Liver (tissue), 3 donors: ENCODE results near the gene ZC3H12D.

ENCODE experiments used
- CTCF ChIP-seq: fragments of 150-350 bp; IDR thresholded peaks from 2 replicates; pipeline ENCODE4 v1.5.1; 2017; ENCODE audit warnings: improper control_type of control experiment, low read depth, low read length; ENCODE audit not compliant: missing input control
- FOXA2 ChIP-seq: IDR thresholded peaks from 2 replicates; pipeline ENCODE4 v1.6.1; 2016; ENCODE audit warnings: antibody characterized with exemption
- GABPA ChIP-seq, 2 donors: IDR thresholded peaks in 1 of 2; conservative IDR thresholded peaks in 1 of 2; 2 replicates each; pipeline ENCODE4 v1.6.1; 2016; ENCODE audit warnings: antibody characterized with exemption in 2 of 2, mild to moderate bottlenecking in 1 of 2, moderate library complexity in 1 of 2
- HNF4G ChIP-seq: IDR thresholded peaks from 2 replicates; pipeline ENCODE4 v1.6.1; 2016; ENCODE audit warnings: antibody characterized with exemption
- RAD21 ChIP-seq, 2 donors: IDR thresholded peaks; 2 replicates each; pipeline ENCODE4 v1.6.1; 2016; ENCODE audit warnings: antibody characterized with exemption in 2 of 2, mild to moderate bottlenecking in 2 of 2
- REST ChIP-seq: IDR thresholded peaks from 2 replicates; pipeline ENCODE4 v1.6.1; 2016; ENCODE audit warnings: antibody characterized with exemption, mild to moderate bottlenecking
- SP1 ChIP-seq: IDR thresholded peaks from 2 replicates; pipeline ENCODE4 v1.6.1; 2018; ENCODE audit warnings: antibody characterized with exemption, mild to moderate bottlenecking
- TAF1 ChIP-seq: conservative IDR thresholded peaks from 2 replicates; pipeline ENCODE4 v1.6.1; 2016; ENCODE audit warnings: antibody characterized with exemption, mild to moderate bottlenecking
- YY1 ChIP-seq: IDR thresholded peaks from 2 replicates; pipeline ENCODE4 v1.6.1; 2016; ENCODE audit warnings: antibody characterized with exemption, mild to moderate bottlenecking
- TF ChIP-seq, protein P1 (sequence below): IDR thresholded peaks from 2 replicates; pipeline ENCODE4 v1.6.1; 2016; ENCODE audit warnings: antibody characterized with exemption
- TF ChIP-seq, protein P2 (sequence below): IDR thresholded peaks from 2 replicates; pipeline ENCODE4 v1.6.1; 2016; ENCODE audit warnings: antibody characterized with exemption
- TF ChIP-seq, protein P3 (sequence below): IDR thresholded peaks from 2 replicates; pipeline ENCODE4 v1.6.1; 2016; ENCODE audit warnings: antibody characterized with exemption
- donor health status: healthy.
- donor health status: healthy.

- TF ChIP-seq YY1, result no peak
- TF ChIP-seq REST, result no peak
- TF ChIP-seq CTCF, result no peak
- TF ChIP-seq, protein P1, sequence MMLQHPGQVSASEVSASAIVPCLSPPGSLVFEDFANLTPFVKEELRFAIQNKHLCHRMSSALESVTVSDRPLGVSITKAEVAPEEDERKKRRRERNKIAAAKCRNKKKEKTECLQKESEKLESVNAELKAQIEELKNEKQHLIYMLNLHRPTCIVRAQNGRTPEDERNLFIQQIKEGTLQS, result no peak
- no peak for TF ChIP-seq RAD21 (IDR thresholded peaks at IDR 0.05)
- TF ChIP-seq TAF1, result no peak
- TF ChIP-seq GABPA (IDR thresholded peaks at IDR 0.05 in 1 of 2, conservative IDR thresholded peaks at IDR 0.05 in 1 of 2), result no peak
- TF ChIP-seq, protein P2, sequence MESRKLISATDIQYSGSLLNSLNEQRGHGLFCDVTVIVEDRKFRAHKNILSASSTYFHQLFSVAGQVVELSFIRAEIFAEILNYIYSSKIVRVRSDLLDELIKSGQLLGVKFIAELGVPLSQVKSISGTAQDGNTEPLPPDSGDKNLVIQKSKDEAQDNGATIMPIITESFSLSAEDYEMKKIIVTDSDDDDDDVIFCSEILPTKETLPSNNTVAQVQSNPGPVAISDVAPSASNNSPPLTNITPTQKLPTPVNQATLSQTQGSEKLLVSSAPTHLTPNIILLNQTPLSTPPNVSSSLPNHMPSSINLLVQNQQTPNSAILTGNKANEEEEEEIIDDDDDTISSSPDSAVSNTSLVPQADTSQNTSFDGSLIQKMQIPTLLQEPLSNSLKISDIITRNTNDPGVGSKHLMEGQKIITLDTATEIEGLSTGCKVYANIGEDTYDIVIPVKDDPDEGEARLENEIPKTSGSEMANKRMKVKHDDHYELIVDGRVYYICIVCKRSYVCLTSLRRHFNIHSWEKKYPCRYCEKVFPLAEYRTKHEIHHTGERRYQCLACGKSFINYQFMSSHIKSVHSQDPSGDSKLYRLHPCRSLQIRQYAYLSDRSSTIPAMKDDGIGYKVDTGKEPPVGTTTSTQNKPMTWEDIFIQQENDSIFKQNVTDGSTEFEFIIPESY, result no peak
- TF ChIP-seq, protein P3, sequence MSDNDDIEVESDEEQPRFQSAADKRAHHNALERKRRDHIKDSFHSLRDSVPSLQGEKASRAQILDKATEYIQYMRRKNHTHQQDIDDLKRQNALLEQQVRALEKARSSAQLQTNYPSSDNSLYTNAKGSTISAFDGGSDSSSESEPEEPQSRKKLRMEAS, result no peak
- no peak for TF ChIP-seq SP1
- TF ChIP-seq HNF4G, result no peak
- TF ChIP-seq FOXA2, result no peak
Measured at GRCh38 chr6:149450679-149451375, 34.0 kb downstream of the ZC3H12D start.
